IPS DF 19.7 (cell line): ENCODE data around the gene PTGER2.

Experiments
- DNase-seq: peaks from one replicate; pipeline ENCODE4 v3.0.0-alpha.2; 2013; ENCODE audit warnings: low read depth, low spot score

The PTGER2 gene

DNA sequence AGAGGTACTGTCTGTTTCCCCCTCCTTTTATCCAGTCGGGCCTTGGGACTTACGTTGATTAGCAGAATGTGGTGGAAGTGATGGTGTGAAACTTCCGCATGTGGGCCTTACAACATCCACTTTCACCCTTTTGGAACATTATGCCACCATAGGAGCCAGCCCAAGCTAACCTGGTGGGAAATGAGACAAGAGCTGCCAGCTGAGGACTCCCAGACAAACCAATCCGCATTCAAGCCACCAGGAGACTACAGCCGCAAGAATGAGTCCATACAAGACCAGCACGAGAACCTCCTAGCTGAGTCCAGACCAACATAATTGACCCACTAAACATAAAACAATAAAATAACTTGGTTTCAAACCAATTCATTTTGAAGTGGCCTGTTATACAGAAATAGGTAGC, 9.1 kb upstream of the PTGER2 start:
- DNase-seq = no peak

- no peak for DNase-seq
Observed at GRCh38 chr14:52307376-52307775, 6.7 kb upstream of the PTGER2 start.

GRCh38 chr14:52307905-52308304, 6.2 kb upstream of the PTGER2 start:
- no peak for DNase-seq

DNA sequence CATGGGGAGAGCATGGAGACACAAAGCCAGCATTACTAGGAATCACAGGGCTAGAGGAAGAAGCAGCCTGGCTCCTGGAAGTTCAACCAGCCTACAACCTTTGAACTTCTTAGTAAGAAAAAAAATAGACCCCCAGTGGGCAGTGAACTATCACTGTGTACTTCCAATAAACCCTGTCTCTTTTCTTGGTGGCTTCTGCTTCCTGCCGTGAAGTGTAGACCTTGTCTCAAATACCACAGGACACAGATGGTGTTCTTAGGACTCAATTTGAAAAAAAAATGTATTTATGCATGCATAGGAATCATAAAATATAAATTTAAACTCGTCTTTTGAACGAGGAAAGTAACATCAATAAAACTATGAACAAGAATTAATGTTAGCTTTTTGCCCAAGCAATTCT, 3.6 kb upstream of the PTGER2 start:
- no peak for DNase-seq

- DNase-seq = no peak
Observed at GRCh38 chr14:52312931-52313355, 1.2 kb upstream of the PTGER2 start.

DNA sequence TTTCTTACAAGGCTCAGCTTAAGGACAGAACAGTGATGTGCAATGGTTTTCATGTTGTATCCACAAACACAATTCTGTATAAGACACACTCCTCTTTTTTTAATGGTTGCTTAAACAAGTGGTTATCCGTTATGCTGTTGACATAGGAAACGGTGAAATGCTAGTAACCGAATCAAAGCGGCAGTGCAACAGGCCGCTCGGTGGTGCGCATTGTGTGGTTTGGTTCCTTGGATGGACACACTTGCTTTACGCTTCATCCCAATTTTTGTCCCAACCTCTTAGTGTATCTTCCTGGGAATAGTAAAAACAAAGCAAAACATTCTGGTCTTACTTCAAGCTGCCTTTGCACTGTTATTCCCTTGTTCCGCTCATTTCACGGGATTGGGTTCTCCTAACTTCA, 650 bp upstream of the PTGER2 start:
- DNase-seq = no peak

- DNase-seq = no peak
Observed at GRCh38 chr14:52314595-52315354, 663 bp downstream of the PTGER2 start.

- DNase-seq = no peak
Observed at GRCh38 chr14:52315355-52315718, 1.2 kb downstream of the PTGER2 start.

DNA sequence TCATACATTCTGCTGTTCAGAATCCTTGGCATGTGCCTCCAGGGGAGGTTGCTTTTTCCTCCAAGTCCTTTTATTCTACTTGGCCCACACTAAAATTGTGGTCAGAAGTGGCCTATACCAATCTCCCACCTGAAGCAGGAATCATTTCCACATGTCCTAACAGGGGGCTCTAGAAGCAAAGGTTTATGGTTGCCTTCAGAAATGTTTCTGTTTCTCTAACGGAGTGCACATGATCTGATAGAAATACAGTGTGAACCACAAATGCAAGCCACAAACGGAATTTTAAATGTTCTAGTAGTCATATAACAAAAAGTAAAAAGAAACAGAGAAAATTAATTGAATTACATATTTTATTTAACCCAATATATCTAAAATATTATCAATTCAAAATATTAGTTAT, 4.0 kb downstream of the PTGER2 start:
- no peak for DNase-seq

GRCh38 chr14:52318826-52319645, 4.9 kb downstream of the PTGER2 start:
- DNase-seq = no peak

DNA sequence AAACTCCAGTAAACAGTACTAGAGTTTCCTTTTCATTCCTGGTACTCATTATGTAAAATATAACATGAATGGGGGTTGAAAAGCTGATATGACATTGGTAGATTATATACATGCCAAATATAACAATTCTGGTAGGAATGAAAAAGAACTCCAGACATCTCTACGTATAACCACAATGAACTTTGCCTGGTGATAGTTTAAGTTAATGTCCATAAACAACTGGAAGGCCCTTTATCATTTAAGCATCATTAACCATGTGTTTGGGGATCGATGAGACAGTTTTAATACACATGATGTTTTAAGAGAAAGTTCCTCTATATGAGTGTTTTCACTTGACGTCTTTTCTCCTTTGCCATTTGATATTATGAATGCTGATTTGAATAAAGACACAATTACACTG, 5.8 kb downstream of the PTGER2 start:
- no peak for DNase-seq

- DNase-seq = no peak
Observed at GRCh38 chr14:52325126-52325525, 11.0 kb downstream of the PTGER2 start.

- no peak for DNase-seq
Observed at GRCh38 chr14:52325630-52326029, 11.5 kb downstream of the PTGER2 start.

DNA sequence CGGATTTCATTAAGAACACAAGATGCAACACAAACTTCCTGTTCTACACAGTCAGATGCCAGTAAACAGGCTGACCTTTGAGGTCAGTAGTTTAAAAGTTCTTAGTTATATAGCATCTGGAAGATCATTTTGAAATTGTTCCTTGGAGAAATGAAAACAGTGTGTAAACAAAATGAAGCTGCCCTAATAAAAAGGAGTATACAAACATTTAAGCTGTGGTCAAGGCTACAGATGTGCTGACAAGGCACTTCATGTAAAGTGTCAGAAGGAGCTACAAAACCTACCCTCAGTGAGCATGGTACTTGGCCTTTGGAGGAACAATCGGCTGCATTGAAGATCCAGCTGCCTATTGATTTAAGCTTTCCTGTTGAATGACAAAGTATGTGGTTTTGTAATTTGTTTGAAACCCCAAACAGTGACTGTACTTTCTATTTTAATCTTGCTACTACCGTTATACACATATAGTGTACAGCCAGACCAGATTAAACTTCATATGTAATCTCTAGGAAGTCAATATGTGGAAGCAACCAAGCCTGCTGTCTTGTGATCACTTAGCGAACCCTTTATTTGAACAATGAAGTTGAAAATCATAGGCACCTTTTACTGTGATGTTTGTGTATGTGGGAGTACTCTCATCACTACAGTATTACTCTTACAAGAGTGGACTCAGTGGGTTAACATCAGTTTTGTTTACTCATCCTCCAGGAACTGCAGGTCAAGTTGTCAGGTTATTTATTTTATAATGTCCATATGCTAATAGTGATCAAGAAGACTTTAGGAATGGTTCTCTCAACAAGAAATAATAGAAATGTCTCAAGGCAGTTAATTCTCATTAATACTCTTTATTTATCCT, 13.5 kb downstream of the PTGER2 start:
- no peak for DNase-seq

GRCh38 chr14:52328276-52328675, 14.2 kb downstream of the PTGER2 start:
- no peak for DNase-seq

DNA sequence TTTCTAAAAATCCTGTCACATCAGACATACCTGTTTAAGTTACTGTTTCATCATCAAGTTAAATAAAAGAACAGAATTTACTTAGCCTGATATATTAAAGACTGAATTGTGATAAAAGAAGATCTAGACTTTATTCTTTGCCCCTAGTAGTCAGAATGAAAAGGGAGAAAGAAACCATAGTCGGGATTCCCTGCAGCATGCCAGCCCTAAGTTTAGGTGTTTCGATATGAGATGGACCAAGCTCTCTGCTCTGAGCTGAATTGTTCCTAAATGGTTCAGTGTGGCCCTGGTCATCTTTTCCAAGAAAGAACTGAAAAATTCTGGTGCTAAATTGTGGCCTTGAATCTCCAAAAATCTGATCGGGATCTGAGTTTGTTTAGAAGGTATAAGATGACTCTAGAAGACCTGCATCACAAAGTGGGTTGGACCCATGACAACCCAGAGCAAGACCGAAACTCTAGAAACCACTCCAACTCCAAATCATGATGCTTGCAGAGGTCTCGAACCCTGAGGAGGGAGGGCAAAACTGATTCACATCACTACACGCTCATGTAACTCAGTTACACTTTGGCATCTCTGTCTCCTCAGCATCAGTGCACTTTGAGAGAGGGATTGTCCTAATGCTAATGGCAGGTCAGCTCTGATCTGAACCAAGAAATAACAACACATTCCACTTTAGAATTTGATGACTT, 15.7 kb downstream of the PTGER2 start:
- no peak for DNase-seq

DNA sequence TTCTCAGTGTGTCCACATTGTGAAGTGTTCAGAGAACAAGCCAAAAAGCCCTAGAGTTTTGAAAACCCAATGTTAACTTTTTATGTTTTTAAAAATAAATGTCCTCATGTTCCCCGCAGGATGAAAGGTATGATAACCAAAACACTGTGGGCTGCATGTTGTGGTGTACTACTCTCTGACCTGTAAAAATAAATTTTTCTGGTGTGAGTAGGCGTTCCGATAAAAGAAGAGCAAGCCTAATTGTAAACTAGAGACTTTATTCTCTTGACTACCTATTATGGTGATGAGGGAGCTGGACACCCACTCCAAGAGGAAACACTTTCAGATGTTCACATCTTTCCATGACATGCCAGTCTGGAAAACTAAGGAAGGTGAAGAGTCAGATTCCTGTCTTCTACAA, 18.2 kb downstream of the PTGER2 start:
- no peak for DNase-seq

DNA sequence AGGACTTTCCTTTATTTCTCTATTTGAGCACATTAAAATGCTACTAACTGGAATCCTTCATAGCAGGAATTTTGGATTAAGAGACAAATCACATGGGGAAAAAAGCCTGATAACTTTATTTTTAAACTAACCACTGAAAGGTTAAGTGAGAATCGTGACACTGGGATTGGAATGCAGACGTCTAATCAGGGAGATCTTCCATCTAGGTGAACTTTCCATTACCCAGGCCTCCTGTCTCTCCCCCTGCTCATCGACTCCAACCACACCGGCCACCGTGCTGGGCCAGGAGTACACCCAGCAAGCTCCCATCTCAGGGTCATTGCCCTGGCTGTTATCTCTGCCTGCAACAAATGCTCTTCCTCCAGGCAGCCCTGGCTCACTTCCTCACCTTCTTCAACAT, 19.0 kb downstream of the PTGER2 start:
- DNase-seq = no peak

- DNase-seq = no peak
Observed at GRCh38 chr14:52333823-52334657, 19.9 kb downstream of the PTGER2 start.

GRCh38 chr14:52336241-52336640, 22.1 kb downstream of the PTGER2 start:
- no peak for DNase-seq
